H1 (cell line): ENCODE measurements around the gene USH1G. TPM values are rescaled to one million over a fixed set of nuclear protein-coding genes. Genes with fewer than 3 reads are reported as not detected.

ENCODE experiments used
- CTCF ChIA-PET: fragments of 300-600 bp; sonication (Branson Sonifier 250); formaldehyde crosslinking; loops from one replicate; lab custom pipeline; 2021; ENCODE audit not compliant: partially characterized antibody; lab: Charles Lee
- POLR2A ChIA-PET: fragments of 300-600 bp; sonication (Branson Sonifier 250); formaldehyde crosslinking; loops from one replicate; lab custom pipeline; 2021; ENCODE audit warnings: inconsistent platforms; ENCODE audit not compliant: partially characterized antibody; lab: Charles Lee
- DNase-seq, 2 experiments: peaks; one replicate each; pipeline versions ENCODE4 v3.0.0 to v3.0.0-alpha.2; 2010 to 2022; ENCODE audit warnings: low spot score in 2 of 2, low read depth in 1 of 2, mixed read lengths in 1 of 2
- FAIRE-seq: peaks from 2 replicates; lab custom pipeline; 2011; peaks lifted over from hg19 to GRCh38; lab: Jason Lieb, UNC
- H2AFZ ChIP-seq: 2 replicates; pipeline ENCODE4 v1.8.1; 2012; ENCODE audit warnings: low read length, inconsistent platforms
- H2AK5ac ChIP-seq: 2 replicates; pipeline ENCODE4 v1.6.1; 2013; ENCODE audit warnings: low read depth, low read length
- H2BK120ac ChIP-seq: replicated peaks from 2 replicates; pipeline ENCODE3; 2013; ENCODE audit warnings: low read depth, low read length, inconsistent platforms
- H2BK12ac ChIP-seq: 2 replicates; pipeline ENCODE4 v1.6.1; 2013; ENCODE audit warnings: low read depth, low read length
- H2BK15ac ChIP-seq: 2 replicates; pipeline ENCODE4 v1.6.1; 2013; ENCODE audit warnings: low read length
- H2BK20ac ChIP-seq: 2 replicates; pipeline ENCODE4 v1.6.1; 2013; ENCODE audit warnings: low read length
- H2BK5ac ChIP-seq: 2 replicates; pipeline ENCODE4 v1.6.1; 2013; ENCODE audit warnings: low read depth, low read length
- H3K14ac ChIP-seq: 2 replicates; pipeline ENCODE4 v1.6.1; 2013; ENCODE audit warnings: inconsistent platforms; ENCODE audit not compliant: insufficient read length
- H3K18ac ChIP-seq: 2 replicates; pipeline ENCODE4 v1.6.1; 2013; ENCODE audit warnings: low read length; ENCODE audit errors: extremely low read depth
- H3K23ac ChIP-seq: 2 replicates; pipeline ENCODE4 v1.6.1; 2013; ENCODE audit warnings: inconsistent platforms; ENCODE audit not compliant: insufficient read length
- H3K23me2 ChIP-seq: 2 replicates; pipeline ENCODE4 v1.6.1; 2013; ENCODE audit warnings: low read depth, low read length
- H3K27ac ChIP-seq: 2 replicates; pipeline ENCODE4 v1.6.1; 2011; ENCODE audit warnings: low read depth, low read length, inconsistent platforms
- H3K27me3 ChIP-seq, 4 experiments: replicated peaks in 1 of 4; 1 replicate in 1 of 4; 2 replicates in 3 of 4; pipeline versions ENCODE4 v1.6.1 to v1.8.1; 2011 to 2013; ENCODE audit warnings: low read length in 3 of 4, mild to moderate bottlenecking in 3 of 4, inconsistent platforms in 2 of 4, mixed read lengths in 2 of 4, moderate library complexity in 1 of 4; ENCODE audit not compliant: control insufficient read depth in 3 of 4, insufficient read depth in 3 of 4; ENCODE audit errors: extremely low read depth in 1 of 4
- H3K36me3 ChIP-seq, 4 experiments: 2 replicates each; pipeline versions ENCODE4 v1.6.1 to v1.8.1; 2011 to 2013; ENCODE audit warnings: mild to moderate bottlenecking in 4 of 4, low read length in 3 of 4, moderate library complexity in 2 of 4, control low read depth in 1 of 4, inconsistent platforms in 1 of 4; ENCODE audit not compliant: insufficient read depth in 4 of 4, control insufficient read depth in 2 of 4
- H3K4ac ChIP-seq: replicated peaks from 2 replicates; pipeline ENCODE3; 2013; ENCODE audit warnings: low read length, low read depth, mixed read lengths, inconsistent platforms; ENCODE audit not compliant: insufficient read length
- H3K4me1 ChIP-seq, 4 experiments: replicated peaks in 1 of 4; 1 replicate in 1 of 4; 2 replicates in 3 of 4; pipeline versions ENCODE4 v1.6.1 to v1.8.1; 2011 to 2013; ENCODE audit warnings: low read length in 3 of 4, inconsistent platforms in 2 of 4, mixed read lengths in 1 of 4; ENCODE audit not compliant: insufficient read depth in 4 of 4, control insufficient read depth in 3 of 4
- H3K4me2 ChIP-seq, 2 experiments: 2 replicates each; pipeline versions ENCODE4 v1.6.1 to v1.8.1; 2011 to 2013; ENCODE audit warnings: low read depth in 2 of 2, low read length in 2 of 2, control low read depth in 1 of 2, inconsistent platforms in 1 of 2, mild to moderate bottlenecking in 1 of 2; ENCODE audit not compliant: insufficient read depth in 1 of 2
- H3K4me3 ChIP-seq, 4 experiments: fragments of 200-600, 300-600 bp in 1 of 4; sonication (generic), shearing (Covaris generic), sonication (Bioruptor Twin) in 1 of 4; 2 replicates each; pipeline versions ENCODE4 v1.5.1 to v1.8.1; 2011 to 2016; ENCODE audit warnings: low read length in 4 of 4, low read depth in 3 of 4, control low read depth in 2 of 4, inconsistent platforms in 2 of 4, mild to moderate bottlenecking in 2 of 4, mixed read lengths in 1 of 4, moderate library complexity in 1 of 4; ENCODE audit not compliant: insufficient read depth in 2 of 4; ENCODE audit errors: extremely low read depth in 1 of 4
- H3K56ac ChIP-seq: replicated peaks from 2 replicates; pipeline ENCODE3; 2013; ENCODE audit warnings: low read depth, mild to moderate bottlenecking, mixed read lengths, low read length, inconsistent platforms; ENCODE audit not compliant: insufficient read length
- H3K79me1 ChIP-seq: 2 replicates; pipeline ENCODE4 v1.6.1; 2013; ENCODE audit warnings: low read depth, low read length, control low read depth
- H3K79me2 ChIP-seq, 2 experiments: 2 replicates each; pipeline versions ENCODE4 v1.6.1 to v1.8.1; 2012 to 2013; ENCODE audit warnings: low read length in 2 of 2, mild to moderate bottlenecking in 2 of 2, inconsistent platforms in 1 of 2; ENCODE audit not compliant: insufficient read depth in 2 of 2, control insufficient read depth in 1 of 2
- H3K9ac ChIP-seq, 4 experiments: replicated peaks in 1 of 4; 1 replicate in 1 of 4; 2 replicates in 3 of 4; pipeline versions ENCODE4 v1.6.1 to v1.8.1; 2011 to 2013; ENCODE audit warnings: low read depth in 3 of 4, low read length in 3 of 4, control low read depth in 2 of 4, mild to moderate bottlenecking in 2 of 4, moderate library complexity in 2 of 4, inconsistent platforms in 1 of 4; ENCODE audit errors: extremely low read depth in 1 of 4
- H3K9me3 ChIP-seq, 2 experiments: 2 replicates each; pipeline versions ENCODE4 v1.6.1 to v1.8.1; 2012 to 2013; ENCODE audit warnings: mild to moderate bottlenecking in 2 of 2, moderate library complexity in 2 of 2, control low read depth in 1 of 2, inconsistent platforms in 1 of 2, low read depth in 1 of 2, low read length in 1 of 2, mixed read lengths in 1 of 2; ENCODE audit not compliant: insufficient read depth in 2 of 2
- H4K20me1 ChIP-seq, 2 experiments: replicated peaks in 1 of 2; 2 replicates each; pipeline versions ENCODE3 to v1.8.1; 2011 to 2013; ENCODE audit warnings: inconsistent platforms in 2 of 2, low read length in 2 of 2, mild to moderate bottlenecking in 1 of 2; ENCODE audit not compliant: insufficient read depth in 2 of 2, control insufficient read depth in 1 of 2
- H4K5ac ChIP-seq: 2 replicates; pipeline ENCODE4 v1.6.1; 2013; ENCODE audit warnings: low read length, low read depth, mixed read lengths, inconsistent platforms; ENCODE audit not compliant: insufficient read length
- H4K8ac ChIP-seq: 2 replicates; pipeline ENCODE4 v1.8.0; 2013; ENCODE audit warnings: mild to moderate bottlenecking, moderate library complexity, low read length, inconsistent platforms; ENCODE audit not compliant: insufficient read depth; ENCODE audit errors: extremely low read depth
- H4K91ac ChIP-seq: replicated peaks from 2 replicates; pipeline ENCODE3; 2013; ENCODE audit warnings: low read length, mixed read lengths, inconsistent platforms; ENCODE audit not compliant: insufficient read length
- BRCA1 ChIP-seq: IDR thresholded peaks from 2 replicates; pipeline ENCODE4 v1.6.1; 2012; ENCODE audit warnings: low read depth, low read length, improper control_type of control experiment
- EGR1 ChIP-seq: IDR thresholded peaks from 2 replicates; pipeline ENCODE4 v1.6.1; 2011; ENCODE audit warnings: low read depth, low read length, borderline replicate concordance
- FOSL1 ChIP-seq: IDR thresholded peaks from 2 replicates; pipeline ENCODE4 v1.6.1; 2011; ENCODE audit warnings: mild to moderate bottlenecking, low read depth, low read length, moderate library complexity; ENCODE audit not compliant: insufficient read depth
- KDM1A ChIP-seq: fragments of 200-600, 300-600 bp; sonication (generic); IDR thresholded peaks from 2 replicates; pipeline ENCODE4 v1.7.1; 2016; ENCODE audit warnings: mild to moderate bottlenecking, low read length, borderline replicate concordance
- KDM4A ChIP-seq: IDR thresholded peaks from one replicate; pipeline ENCODE4 v1.7.1; 2012; ENCODE audit warnings: low read depth, mild to moderate bottlenecking, moderate library complexity, low read length, inconsistent platforms; ENCODE audit not compliant: severe bottlenecking
- SUZ12 ChIP-seq: fragments of 200-600 bp; sonication (generic); IDR thresholded peaks from 2 replicates; pipeline ENCODE4 v1.6.1; 2012; ENCODE audit warnings: mild to moderate bottlenecking, inconsistent platforms, low read length, moderate library complexity, mixed read lengths
- TBP ChIP-seq: IDR thresholded peaks from 2 replicates; pipeline ENCODE4 v1.6.1; 2011; ENCODE audit warnings: low read depth, low read length, improper control_type of control experiment
- WGBS, 2 experiments: shearing (Covaris generic) in 1 of 2; methylation state at CpG; one replicate each; pipeline versions ENCODE4 v1.1.6 to v1.1.7; 2013 to 2015; ENCODE audit warnings: low lambda C conversion rate in 2 of 2, mixed read lengths in 2 of 2, inconsistent platforms in 1 of 2, low coverage in 1 of 2, missing lambda C conversion rate in 1 of 2; ENCODE audit not compliant: insufficient replicate concordance in 2 of 2, insufficient coverage in 1 of 2, insufficient read length in 1 of 2; ENCODE audit errors: extremely low coverage in 1 of 2, missing lambda C conversion rate in 1 of 2; 5-methylcytosine and 5-hydroxymethylcytosine counted together
- polyA plus RNA-seq, 7 experiments: library from polyadenylated mRNA; depleted of rRNA in 3 of 7; stranded (reverse) in 5 of 7; unstranded in 2 of 7; fragments of >200 nt in 5 of 7; fragments of 200-250 nt in 2 of 7; gene quantifications; 1 replicate in 5 of 7; 2 replicates in 1 of 7; 4 replicates in 1 of 7; pipeline versions ENCODE4 v1.2.1 to v1.2.3, GENCODE V29; 2011 to 2013; ENCODE audit warnings: missing spikeins in 2 of 7, mixed read lengths in 2 of 7
- total RNA-seq: library from RNA; stranded (reverse); fragmentation: NEBNext Ultra II Directional; extraction: Animal tissue kit (Norgen Biotek cat#: 25700); gene quantifications from 2 replicates; pipeline ENCODE4 v1.2.1, GENCODE V29; 2021
- TF ChIP-seq, protein P1 (sequence below): IDR thresholded peaks from 2 replicates; pipeline ENCODE4 v1.6.1; 2011; ENCODE audit warnings: low read length, improper control_type of control experiment
- TF ChIP-seq, protein P2 (sequence below): IDR thresholded peaks from 2 replicates; pipeline ENCODE4 v1.6.1; 2012; ENCODE audit warnings: inconsistent platforms

The USH1G gene
- total and polyA plus RNA-seq, 2 of the 8 experiments (the other 6 are each of a cell fraction or from before 2014, with no cell fraction given), result 1.6 to 4.3 TPM

DNA sequence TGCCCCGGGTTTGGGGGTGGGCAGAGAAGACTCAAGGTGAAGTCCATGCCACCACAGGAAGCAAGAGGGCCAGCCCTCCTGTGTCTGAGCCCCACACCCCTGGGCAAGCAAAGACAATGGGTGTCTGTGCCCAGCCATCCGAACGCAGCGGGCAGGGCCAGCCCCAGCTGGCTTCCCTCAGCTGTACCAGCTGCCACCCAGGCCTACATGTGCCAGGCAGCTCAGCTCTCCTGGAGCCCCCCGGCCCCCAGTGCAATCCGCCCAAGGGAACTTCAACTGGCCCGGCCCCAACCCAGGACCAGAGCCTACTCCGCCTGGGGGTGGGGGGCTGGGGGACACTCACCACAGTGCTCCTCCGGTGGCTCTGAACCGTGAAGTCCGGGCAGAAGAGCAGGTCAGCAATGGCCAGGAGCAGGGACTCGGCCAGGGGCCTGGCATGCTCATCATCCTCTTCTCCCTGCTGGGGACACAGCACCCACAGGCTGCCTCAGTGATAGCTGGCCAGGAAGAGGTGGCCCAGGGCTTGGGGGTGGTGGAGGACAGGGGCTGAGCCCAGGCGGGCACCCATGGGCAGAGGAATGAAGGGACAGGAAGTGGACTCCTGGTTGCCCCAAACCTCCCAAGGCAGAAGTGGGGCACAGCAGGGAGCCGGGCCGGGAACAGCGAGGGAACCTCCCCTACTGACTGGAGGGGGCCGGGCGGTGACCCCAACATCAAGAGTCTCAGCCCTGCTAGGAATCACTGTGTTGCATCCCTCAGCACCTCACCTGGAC is 39.8 kb upstream of the USH1G start:
- H3K23me2 ChIP-seq, result 0 out of 2 replicates have a peak, but pooled peaks cover 3% of the 10 kb centered on the region
- 0 out of 2 replicates have a peak overlapping the region, but pooled peaks have one; percentile 27 for H2BK12ac ChIP-seq
- ChIA-PET POLR2A (interaction anchor here (1.3 to 2.5 kb wide), 5 partner anchors 20 to 71 kb away, joined by 3 to 37 read pairs (median 5); partner anchors contain the start of genes CDR2L and MRPL58), CTCF (interaction anchor here (0.6 to 27.2 kb wide), 32 partner anchors 9 to 448 kb away, joined by 3 to 1072 read pairs (median 8); partner anchors contain the start of genes CDR2L, FADS6, HID1 and MRPL58)
- no peaks in the 10 kb centered on the region for H3K79me1 ChIP-seq
- H3K27me3 ChIP-seq, result peaks cover 0 to 5% (median 2%) of the 10 kb centered on the region in 4 experiments; a peak in 3 of 7 replicates
- H3K18ac ChIP-seq, result no peak overlapping the region
- no peak overlapping the region for H4K5ac ChIP-seq
- H3K4me2 ChIP-seq, result no peak overlapping the region
- no peak overlapping the region for H3K14ac ChIP-seq
- H2AK5ac ChIP-seq, result peak overlapping the region; percentile 53; the same call in 1 of the 2 replicates
- no peak overlapping the region for H2AFZ ChIP-seq
- peaks cover 0 to 7% (median 1%) of the 10 kb centered on the region in 4 experiments; a peak in 4 of 7 replicates for H3K4me1 ChIP-seq
- peaks cover 0 to 1% of the 10 kb centered on the region in 2 experiments for H4K20me1 ChIP-seq
- H3K79me2 ChIP-seq, result no peaks in the 10 kb centered on the region
- no peaks in the 10 kb centered on the region for H3K36me3 ChIP-seq
- H3K56ac ChIP-seq, result no peak overlapping the region
- H2BK5ac ChIP-seq, result no peak overlapping the region
- no peak overlapping the region for H3K9ac ChIP-seq
- no peaks in the 10 kb centered on the region for H3K9me3 ChIP-seq
- peak overlapping the region; percentile 1; the same call in 1 of the 2 replicates for H4K8ac ChIP-seq
- FAIRE-seq (no peak), DNase-seq (no peak)
- H2BK120ac ChIP-seq, result no peak overlapping the region
- no peak overlapping the region for H3K4ac ChIP-seq
- WGBS, 2 experiments, result 88% methylated on average over 15 of the region's 18 CpGs; no CpG with 5 or more reads in 1 of the 2 experiments
- H3K23ac ChIP-seq, result no peak overlapping the region
- no peak overlapping the region for H4K91ac ChIP-seq
- H2BK15ac ChIP-seq, result no peak overlapping the region
- H2BK20ac ChIP-seq, result no peak overlapping the region
- no peak overlapping the region for H3K4me3 ChIP-seq
- no peak overlapping the region for H3K27ac ChIP-seq
- TF ChIP-seq EGR1 (no peak), BRCA1 (no peak), KDM1A (no peak), KDM4A (no peak), SUZ12 (no peak), TBP (no peak), FOSL1 (no peak)
- TF ChIP-seq, protein P1, sequence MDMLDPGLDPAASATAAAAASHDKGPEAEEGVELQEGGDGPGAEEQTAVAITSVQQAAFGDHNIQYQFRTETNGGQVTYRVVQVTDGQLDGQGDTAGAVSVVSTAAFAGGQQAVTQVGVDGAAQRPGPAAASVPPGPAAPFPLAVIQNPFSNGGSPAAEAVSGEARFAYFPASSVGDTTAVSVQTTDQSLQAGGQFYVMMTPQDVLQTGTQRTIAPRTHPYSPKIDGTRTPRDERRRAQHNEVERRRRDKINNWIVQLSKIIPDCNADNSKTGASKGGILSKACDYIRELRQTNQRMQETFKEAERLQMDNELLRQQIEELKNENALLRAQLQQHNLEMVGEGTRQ, result no peak
- TF ChIP-seq, protein P2, sequence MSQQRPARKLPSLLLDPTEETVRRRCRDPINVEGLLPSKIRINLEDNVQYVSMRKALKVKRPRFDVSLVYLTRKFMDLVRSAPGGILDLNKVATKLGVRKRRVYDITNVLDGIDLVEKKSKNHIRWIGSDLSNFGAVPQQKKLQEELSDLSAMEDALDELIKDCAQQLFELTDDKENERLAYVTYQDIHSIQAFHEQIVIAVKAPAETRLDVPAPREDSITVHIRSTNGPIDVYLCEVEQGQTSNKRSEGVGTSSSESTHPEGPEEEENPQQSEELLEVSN, result no peak
